Ovary (tissue), 3 donors: ENCODE results near the gene ARID1B.

Source experiments
- POLR2A ChIP-seq: fragments of 450-650 bp; IDR thresholded peaks from one replicate; pipeline ENCODE4 v1.6.1; 2017; ENCODE audit warnings: antibody characterized with exemption, mild to moderate bottlenecking, moderate library complexity
- TF ChIP-seq, protein P1 (sequence below), 3 donors: fragments of 450-650 bp in 2 of 3; fragments of 200-600 bp in 1 of 3; IDR thresholded peaks; one replicate each; pipeline versions ENCODE4 v1.5.1 to v1.8.0; 2016 to 2022; ENCODE audit warnings: antibody characterized with exemption in 3 of 3, mild to moderate bottlenecking in 1 of 3
- donor health status: DM: no; HTN: no; CAD: no.

GRCh38 chr6:156782691-156783320 is 5.6 kb downstream of the ARID1B start:
- TF ChIP-seq, protein P1, sequence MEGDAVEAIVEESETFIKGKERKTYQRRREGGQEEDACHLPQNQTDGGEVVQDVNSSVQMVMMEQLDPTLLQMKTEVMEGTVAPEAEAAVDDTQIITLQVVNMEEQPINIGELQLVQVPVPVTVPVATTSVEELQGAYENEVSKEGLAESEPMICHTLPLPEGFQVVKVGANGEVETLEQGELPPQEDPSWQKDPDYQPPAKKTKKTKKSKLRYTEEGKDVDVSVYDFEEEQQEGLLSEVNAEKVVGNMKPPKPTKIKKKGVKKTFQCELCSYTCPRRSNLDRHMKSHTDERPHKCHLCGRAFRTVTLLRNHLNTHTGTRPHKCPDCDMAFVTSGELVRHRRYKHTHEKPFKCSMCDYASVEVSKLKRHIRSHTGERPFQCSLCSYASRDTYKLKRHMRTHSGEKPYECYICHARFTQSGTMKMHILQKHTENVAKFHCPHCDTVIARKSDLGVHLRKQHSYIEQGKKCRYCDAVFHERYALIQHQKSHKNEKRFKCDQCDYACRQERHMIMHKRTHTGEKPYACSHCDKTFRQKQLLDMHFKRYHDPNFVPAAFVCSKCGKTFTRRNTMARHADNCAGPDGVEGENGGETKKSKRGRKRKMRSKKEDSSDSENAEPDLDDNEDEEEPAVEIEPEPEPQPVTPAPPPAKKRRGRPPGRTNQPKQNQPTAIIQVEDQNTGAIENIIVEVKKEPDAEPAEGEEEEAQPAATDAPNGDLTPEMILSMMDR (IDR thresholded peaks at IDR 0.05), result no peak
- TF ChIP-seq POLR2A, result no peak
